Activated naive CD4-positive, alpha-beta T cell treated with anti-CD3 and anti-CD28 coated beads, Interleukin-2, amount 10 ng/mL, durations not matched to agents 7 days and 5 days (primary cell): ENCODE results near the gene EXOSC5.
A peak's percentile ranks its signal among the peaks of the same experiment; 100 is the strongest.
"Not testable (repeated sequence)": the region's sequence is repeated elsewhere in the genome, so short reads cannot be mapped to it uniquely, and the experiment has no call there.

Experiments used
- CTCF ChIA-PET: fragments of 350-600 bp; sonication (Branson Sonifier 250); formaldehyde crosslinking; loops from one replicate; lab custom pipeline; 2021; ENCODE audit warnings: antibody characterized with exemption; lab: Charles Lee
- DNase-seq: peaks from one replicate; pipeline ENCODE4 v3.0.0-alpha.2; 2020
- H3K27ac Mint-ChIP-seq: one replicate; pipeline ENCODE4 v1.8.0; 2021; ENCODE audit warnings: mild to moderate bottlenecking, moderate library complexity, mixed read lengths
- H3K27me3 Mint-ChIP-seq: one replicate; pipeline ENCODE4 v1.8.0; 2021; ENCODE audit warnings: mild to moderate bottlenecking, mixed read lengths
- H3K36me3 Mint-ChIP-seq: one replicate; pipeline ENCODE4 v1.8.0; 2021; ENCODE audit warnings: mixed read lengths
- H3K4me1 Mint-ChIP-seq: one replicate; pipeline ENCODE4 v1.8.0; 2021; ENCODE audit warnings: mixed read lengths
- H3K4me3 Mint-ChIP-seq: one replicate; pipeline ENCODE4 v1.8.0; 2021; ENCODE audit warnings: mild to moderate bottlenecking, moderate library complexity, mixed read lengths
- H3K9me3 Mint-ChIP-seq: one replicate; pipeline ENCODE4 v1.8.0; 2021; ENCODE audit warnings: mixed read lengths

The EXOSC5 gene

DNA sequence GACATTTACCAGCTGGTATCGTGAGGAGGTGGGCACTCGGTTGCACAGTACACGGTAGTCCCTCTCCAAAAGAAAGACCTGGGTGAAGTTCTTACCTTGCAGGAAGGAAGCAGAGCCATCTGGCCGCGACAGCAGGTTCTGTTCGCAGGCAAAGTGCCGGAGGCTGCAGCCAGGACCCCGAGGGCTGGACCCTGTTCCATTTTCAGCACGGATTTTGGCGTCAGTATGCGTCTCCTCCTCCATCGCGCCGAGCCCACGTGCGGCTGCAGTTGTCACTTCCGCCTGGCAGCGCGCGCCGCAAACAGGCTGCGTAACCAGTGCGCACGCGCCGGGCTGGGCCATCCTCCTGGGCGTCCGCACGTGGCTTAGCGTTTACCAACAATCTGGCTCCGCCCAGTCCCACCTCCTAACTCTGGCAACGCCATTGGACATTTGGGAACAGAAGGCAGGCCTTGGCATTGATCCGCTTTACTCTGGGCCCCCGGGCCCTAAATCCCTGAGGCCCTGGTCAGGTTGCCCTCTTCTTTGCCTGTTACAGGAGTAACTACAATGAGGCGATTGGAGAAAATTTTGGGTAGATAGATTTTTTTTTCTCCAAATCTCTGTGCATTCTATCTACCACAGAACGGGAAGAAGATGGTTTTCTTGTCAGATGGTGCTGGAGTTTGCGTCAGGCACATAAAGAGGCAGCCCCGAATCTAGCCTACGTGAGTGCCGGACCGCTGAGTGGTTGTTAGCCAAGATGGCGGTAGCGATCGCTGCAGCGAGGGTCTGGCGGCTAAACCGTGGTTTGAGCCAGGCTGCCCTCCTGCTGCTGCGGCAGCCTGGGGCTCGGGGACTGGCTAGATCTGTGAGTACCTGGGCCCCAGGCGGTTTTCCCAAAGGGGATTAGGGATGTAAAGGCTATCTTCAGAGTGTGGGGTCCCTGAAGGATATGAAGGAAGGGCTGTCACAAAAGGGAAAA lies at the start of gene EXOSC5, which contains the start of gene BCKDHA:
Gene EXOSC5 (minus strand): TSS at position 274 of the 964 bp plus-strand sequence. CDS start 31 bp downstream, at position 243.
Gene BCKDHA (plus strand): TSS at position 733 of the 964 bp plus-strand sequence. CDS start 10 bp downstream, at position 743.
- Mint-ChIP-seq H3K4me1 (peaks cover 40% of the 10 kb centered on the region), H3K27me3 (peaks cover 8% of the 10 kb centered on the region), H3K27ac (peak within 1 kb of the TSS; percentile 100), H3K4me3 (peak within 1 kb of the TSS; percentile 97), H3K36me3 (peaks cover 11% of the 10 kb centered on the region), H3K9me3 (no peaks in the 10 kb centered on the region)
- CTCF ChIA-PET: interaction anchor here (1.0 kb wide), 1 partner anchor 34 kb away, joined by 3 read pairs; no protein-coding TSS in a partner anchor
- DNase-seq: peak; percentile 100

DNA sequence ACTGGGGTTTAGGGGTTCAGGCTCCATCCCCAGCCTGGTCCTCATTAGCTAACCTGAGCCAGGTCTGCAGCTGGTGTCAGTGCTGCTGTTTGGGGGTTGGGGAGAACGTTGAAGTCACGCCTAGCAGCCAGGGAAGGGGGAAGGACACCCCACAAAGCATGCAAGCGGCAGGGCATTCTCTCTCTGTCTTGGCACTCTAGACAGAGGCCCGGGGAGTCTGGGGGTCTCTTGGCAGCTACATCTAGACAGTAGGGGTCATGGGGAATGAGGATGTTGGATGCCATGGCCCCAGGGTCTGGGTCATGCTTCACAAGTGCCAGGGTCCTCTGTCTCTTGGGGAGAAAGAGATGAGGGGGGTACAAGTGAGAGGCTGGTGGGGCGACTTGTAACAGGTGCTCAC lies 48.4 kb upstream of the EXOSC5 start:
- Mint-ChIP-seq H3K9me3 (no peaks in the 10 kb centered on the region), H3K27me3 (peaks cover 53% of the 10 kb centered on the region), H3K36me3 (no peaks in the 10 kb centered on the region), H3K4me3 (no peak overlapping the region), H3K27ac (no peak overlapping the region), H3K4me1 (peaks cover 42% of the 10 kb centered on the region)
- DNase-seq: no peak
- CTCF ChIA-PET: interaction anchor here (6.9 to 7.3 kb wide), 2 partner anchors 92 to 124 kb away, joined by 80 to 107 read pairs; no protein-coding TSS in a partner anchor

DNA sequence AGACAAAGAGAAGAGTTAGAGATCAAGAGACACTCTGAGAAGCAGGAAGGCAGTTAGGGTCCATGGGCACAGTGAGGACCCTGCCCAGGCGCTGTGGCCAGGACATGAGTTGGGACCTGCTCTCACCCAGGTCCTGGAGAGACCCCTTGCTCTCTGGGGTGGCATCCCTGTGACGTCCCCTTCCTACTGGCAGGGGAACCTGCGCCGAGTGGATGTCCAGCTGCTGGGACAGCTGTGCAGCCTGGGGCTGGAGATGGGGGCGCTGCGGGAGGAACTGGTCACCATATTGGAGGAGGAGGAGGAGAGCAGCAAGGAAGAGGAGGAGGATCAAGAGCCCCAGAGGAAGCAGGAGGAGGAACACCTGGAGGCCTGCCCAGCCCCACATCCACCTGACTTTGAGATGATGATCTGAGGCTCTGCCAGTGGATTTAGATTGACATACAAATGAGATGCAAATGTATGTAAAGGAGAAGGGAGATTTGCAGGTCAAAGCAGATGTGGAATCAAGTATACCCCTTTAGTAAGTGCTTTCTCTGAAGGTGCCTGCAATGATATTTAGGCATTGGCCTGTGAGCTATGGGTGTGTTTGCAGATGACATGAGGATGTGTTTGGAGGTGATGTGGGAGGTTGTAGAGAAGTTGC lies 46.8 kb upstream of the EXOSC5 start:
- Mint-ChIP-seq H3K27me3 (peaks cover 43% of the 10 kb centered on the region), H3K4me3 (no peak overlapping the region), H3K36me3 (no peaks in the 10 kb centered on the region), H3K9me3 (no peaks in the 10 kb centered on the region), H3K4me1 (peaks cover 38% of the 10 kb centered on the region), H3K27ac (no peak overlapping the region)
- DNase-seq: no peak
- CTCF ChIA-PET: interaction anchor here (0.9 kb wide), 1 partner anchor 128 kb away, joined by 3 read pairs; no protein-coding TSS in a partner anchor

DNA sequence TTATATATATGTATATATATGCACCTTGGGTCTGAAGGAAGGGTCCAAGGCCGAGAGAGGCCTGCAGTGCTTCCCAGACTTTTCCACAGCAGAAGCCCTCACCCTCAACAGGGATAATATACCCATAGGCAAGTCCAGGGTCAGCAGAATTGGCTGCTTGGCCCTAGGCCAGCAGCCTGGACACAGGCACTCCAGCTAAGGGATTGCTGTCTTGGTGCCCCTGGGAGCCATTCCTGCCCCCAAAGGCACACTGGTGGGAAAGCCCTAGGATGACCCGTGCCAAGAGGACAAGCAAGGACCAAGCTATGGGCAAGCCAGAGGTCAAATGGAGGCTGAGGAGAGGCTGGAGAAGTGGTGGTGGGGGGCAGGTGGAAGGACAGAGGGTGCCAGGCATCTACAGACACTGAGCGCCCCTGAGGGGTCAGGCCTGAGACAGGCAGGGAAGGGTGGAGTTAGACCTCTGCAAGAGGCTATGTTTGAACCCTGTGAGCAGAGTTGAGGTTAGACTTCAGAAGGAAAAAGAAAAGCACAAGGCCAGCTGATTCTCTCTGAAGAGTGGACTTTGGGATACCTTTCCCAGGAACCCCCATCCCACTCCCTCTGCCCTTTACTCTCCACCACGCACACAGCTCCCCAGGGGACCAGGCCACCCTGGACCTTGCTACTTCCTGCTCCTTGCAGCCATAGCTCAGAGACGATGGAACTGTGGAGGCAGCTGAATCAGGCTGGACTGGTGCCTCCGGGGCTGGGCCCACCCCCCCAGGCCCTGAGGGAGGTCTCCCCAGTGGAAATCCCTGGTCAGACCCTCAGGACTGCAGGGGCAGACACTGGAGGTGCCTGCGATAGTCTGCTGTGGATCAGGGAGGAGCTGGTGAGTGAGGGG lies 45.6 kb upstream of the EXOSC5 start, which contains the start of gene ERICH4:
Gene ERICH4 (plus strand): TSS at position 684 of the 883 bp plus-strand sequence. CDS start 14 bp downstream, at position 698.
- DNase-seq: no peak
- H3K36me3 Mint-ChIP-seq: peaks cover 5% of the 10 kb centered on the region
- CTCF ChIA-PET: interaction anchor here (0.9 to 1.4 kb wide), 2 partner anchors 129 to 154 kb away, joined by 3 read pairs; no protein-coding TSS in a partner anchor
- H3K9me3 Mint-ChIP-seq: no peaks in the 10 kb centered on the region
- peaks cover 35% of the 10 kb centered on the region for H3K27me3 Mint-ChIP-seq
- H3K4me3 Mint-ChIP-seq: no peak within 1 kb of the TSS
- H3K27ac Mint-ChIP-seq: peak within 1 kb of the TSS; percentile 58
- peaks cover 32% of the 10 kb centered on the region for H3K4me1 Mint-ChIP-seq

DNA sequence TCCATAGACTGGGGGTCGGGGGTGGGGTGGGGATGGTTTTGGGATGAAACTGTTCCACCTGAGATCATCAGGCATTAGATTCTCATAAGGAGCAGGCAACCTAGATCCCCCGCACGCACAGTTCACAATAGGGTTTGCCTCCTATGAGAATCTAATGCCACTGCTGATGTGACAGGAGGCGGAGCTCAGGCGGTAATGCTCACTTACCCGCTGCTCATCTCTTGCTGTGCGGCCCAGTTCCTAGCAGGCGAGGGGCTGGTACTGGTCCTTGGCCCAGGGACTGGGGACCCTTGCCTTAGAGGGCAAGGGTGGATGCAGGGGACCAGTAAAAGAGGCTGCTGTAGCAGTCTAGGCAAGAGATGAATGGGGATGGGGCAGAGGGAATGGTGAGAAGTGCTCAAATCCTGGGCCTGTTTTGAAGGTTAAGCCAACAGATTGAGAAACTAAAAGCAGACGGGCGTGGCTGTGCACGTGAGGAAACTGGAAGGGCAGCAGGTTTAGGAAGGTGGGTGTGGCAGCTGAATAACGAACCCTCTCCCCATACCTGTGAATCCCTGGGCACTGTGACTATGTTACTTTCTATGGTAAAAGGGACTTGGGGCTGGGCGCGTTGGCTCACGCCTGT lies 44.3 kb upstream of the EXOSC5 start:
- H3K4me1 Mint-ChIP-seq: peaks cover 31% of the 10 kb centered on the region
- no peaks in the 10 kb centered on the region for H3K9me3 Mint-ChIP-seq
- H3K27me3 Mint-ChIP-seq: peaks cover 22% of the 10 kb centered on the region
- CTCF ChIA-PET: no interaction called here
- no peak overlapping the region for H3K27ac Mint-ChIP-seq
- no peak for DNase-seq
- no peak overlapping the region for H3K4me3 Mint-ChIP-seq
- H3K36me3 Mint-ChIP-seq: peaks cover 10% of the 10 kb centered on the region

DNA sequence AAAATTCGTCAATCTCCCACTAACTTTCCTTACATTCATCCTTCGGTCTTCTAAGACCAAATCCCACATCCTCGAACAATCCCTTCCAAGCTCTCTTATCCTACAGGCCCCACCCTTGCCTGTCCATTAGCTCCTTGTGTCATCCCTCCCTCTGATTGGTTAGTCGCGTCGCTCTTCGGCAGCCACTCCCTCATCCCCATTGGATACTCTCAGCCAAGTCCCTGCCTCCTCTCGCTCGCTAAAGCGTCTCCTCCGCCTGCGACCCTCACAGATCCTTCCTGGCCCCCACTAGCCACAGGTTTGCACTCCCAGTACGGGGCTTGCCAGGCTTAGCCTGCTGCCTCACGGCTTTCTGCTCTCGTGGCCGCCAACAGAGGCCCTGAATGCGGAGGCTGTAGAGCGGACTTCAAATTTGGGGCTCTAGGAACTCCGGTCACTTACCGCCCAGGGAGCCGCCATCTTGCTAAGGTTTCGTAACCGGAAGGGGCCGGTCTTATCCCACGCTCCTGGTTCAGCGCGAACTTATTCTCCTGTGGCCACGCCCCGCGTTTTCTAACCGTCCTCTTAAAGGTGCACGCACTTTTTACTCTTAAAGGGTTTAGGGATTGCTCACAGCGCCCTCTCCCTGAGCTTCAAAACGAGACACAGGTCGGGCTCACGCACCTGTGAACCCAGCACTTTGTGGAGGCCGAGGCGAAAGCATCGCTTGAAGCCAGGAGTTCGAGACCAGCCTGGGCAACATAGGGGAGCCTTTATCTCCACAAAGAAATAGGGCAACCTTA lies 42.5 kb upstream of the EXOSC5 start, which contains the start of gene DMAC2:
Gene DMAC2 (minus strand): TSS at position 472 of the 782 bp plus-strand sequence. CDS start 13 bp downstream, at position 459.
- peaks cover 14% of the 10 kb centered on the region for H3K36me3 Mint-ChIP-seq
- H3K27ac Mint-ChIP-seq: no peak within 1 kb of the TSS
- H3K4me3 Mint-ChIP-seq: no peak within 1 kb of the TSS
- peaks cover 14% of the 10 kb centered on the region for H3K27me3 Mint-ChIP-seq
- CTCF ChIA-PET: interaction anchor here (0.7 to 3.3 kb wide), 11 partner anchors 9 to 175 kb away, joined by 3 to 22 read pairs (median 4); partner anchors contain the start of gene CEACAM21
- peaks cover 30% of the 10 kb centered on the region for H3K4me1 Mint-ChIP-seq
- peak; percentile 99 for DNase-seq
- H3K9me3 Mint-ChIP-seq: no peaks in the 10 kb centered on the region

DNA sequence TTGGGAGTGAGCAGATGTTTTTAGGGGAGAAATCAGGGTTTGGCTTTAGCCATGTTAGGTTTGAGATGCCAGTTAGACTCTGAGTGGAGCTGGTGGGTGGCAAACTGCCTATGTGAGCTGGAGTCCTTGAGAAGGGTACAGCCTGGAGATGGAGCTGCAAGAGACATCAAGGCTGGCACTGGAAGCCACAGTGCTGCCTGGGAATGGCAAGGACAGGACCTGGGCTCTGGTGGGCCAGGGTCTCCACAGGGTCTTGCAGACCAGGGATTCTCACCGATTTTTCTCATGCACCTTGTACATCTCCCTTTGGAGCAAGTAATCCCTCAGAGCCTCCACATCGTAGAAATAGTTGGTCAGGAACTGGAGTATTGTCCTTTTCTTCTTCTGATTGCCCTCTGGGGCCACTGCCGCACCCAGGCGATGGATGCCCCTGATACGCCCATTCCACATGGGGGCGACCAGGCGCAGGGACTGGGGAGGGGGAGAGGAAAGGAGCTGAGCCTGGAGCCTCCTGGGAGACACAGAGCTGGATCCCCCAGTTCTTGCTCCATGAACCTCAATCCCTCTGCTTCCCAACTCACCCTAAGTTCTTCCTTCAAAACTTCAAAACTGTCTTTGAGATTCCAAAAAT lies 40.9 kb upstream of the EXOSC5 start:
- CTCF ChIA-PET: interaction anchor here (3.1 to 3.3 kb wide), 2 partner anchors 9 to 11 kb away, joined by 10 to 22 read pairs; no protein-coding TSS in a partner anchor
- no peaks in the 10 kb centered on the region for H3K9me3 Mint-ChIP-seq

DNA sequence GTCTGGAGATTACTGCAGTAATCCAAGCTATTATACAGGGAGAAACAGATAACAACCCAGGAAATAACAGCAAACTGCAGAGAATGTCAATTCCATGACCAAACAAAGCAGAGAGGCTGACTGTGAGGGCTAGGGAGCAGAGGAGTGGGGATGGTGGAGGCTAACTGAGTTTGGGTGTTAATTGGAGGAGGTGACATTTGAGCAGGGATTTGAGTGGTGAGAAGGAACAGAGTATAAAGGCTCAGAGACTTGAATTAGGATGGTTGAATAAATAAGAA lies 39.5 kb upstream of the EXOSC5 start:
- DNase-seq: no peak
- Mint-ChIP-seq H3K4me3 (no peak overlapping the region), H3K27me3 (no peaks in the 10 kb centered on the region), H3K36me3 (peaks cover 29% of the 10 kb centered on the region), H3K4me1 (peaks cover 24% of the 10 kb centered on the region), H3K27ac (peak overlapping the region; percentile 6), H3K9me3 (no peaks in the 10 kb centered on the region)
- CTCF ChIA-PET: interaction anchor here (0.7 to 1.6 kb wide), 3 partner anchors 13 to 134 kb away, joined by 3 to 5 read pairs (median 5); no protein-coding TSS in a partner anchor

More for the DNA sequence above, 40.9 kb upstream of the EXOSC5 start:
- Mint-ChIP-seq H3K36me3 (peaks cover 18% of the 10 kb centered on the region), H3K27me3 (peaks cover under 1% of the 10 kb centered on the region), H3K4me3 (peak overlapping the region; percentile 57), H3K4me1 (peaks cover 24% of the 10 kb centered on the region), H3K27ac (no peak overlapping the region)
- no peak for DNase-seq

DNA sequence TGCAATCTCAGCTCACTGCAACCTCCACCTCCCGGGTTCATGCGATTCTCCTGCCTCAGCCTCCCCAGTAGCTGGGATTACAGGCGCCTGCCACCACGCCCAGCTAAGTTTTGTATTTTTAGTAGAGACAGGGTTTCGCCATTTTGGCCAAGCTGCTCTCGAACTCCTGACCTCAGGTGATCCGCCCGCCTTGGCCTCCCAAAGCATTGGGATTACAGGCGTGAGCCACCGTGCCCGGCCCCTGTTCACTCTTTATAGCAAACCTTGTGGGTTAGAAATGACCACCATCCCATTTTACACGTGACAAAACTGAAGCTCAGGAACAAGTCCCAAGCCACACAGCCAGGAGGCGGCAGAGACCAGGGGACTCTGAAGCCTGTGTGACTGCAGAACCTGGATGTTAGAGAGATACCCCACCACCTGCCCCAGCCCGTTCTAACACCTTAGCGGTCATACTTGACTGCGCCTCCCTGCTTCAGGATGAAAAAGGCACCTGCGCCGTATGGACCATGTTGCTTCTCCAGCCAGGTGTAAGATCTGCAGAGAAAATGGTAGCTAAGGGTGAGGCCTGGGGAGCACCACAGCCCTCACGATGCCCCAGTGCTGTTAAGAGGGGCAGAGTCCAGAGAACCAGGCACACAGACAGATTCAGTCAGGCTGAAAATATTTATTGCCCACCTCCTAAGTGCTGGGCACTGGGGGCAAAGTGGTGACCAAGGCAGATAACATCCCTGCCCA lies 38.9 kb upstream of the EXOSC5 start:
- no peaks in the 10 kb centered on the region for H3K9me3 Mint-ChIP-seq
- peaks cover 21% of the 10 kb centered on the region for H3K4me1 Mint-ChIP-seq
- no peak for DNase-seq
- CTCF ChIA-PET: interaction anchor here (0.7 to 1.6 kb wide), 6 partner anchors 12 to 134 kb away, joined by 3 to 5 read pairs (median 4); no protein-coding TSS in a partner anchor
- no peak overlapping the region for H3K4me3 Mint-ChIP-seq
- H3K27ac Mint-ChIP-seq: no peak overlapping the region
- peaks cover 31% of the 10 kb centered on the region for H3K36me3 Mint-ChIP-seq
- H3K27me3 Mint-ChIP-seq: no peaks in the 10 kb centered on the region

DNA sequence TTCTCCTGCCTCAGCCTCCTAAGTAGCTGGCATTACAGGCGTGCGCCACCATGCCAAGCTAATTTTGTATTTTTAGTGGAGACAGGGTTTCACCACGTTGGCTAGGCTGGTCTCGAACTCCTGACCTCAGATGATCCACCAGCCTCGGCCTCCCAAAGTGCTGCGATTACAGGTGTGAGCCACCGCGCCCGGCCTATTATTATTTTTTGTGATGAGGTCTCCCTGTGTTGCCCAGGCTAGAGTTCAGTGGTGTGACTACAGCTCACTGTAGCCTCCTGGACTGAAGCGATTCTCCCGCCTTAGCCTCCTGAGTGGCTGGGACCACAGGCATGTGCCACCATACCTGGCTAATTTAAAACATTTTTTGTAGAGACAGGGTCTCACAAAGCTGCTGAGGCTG lies 38.2 kb upstream of the EXOSC5 start:
- not testable (repeated sequence) for H3K9me3 Mint-ChIP-seq, H3K27me3 Mint-ChIP-seq, H3K27ac Mint-ChIP-seq, H3K4me3 Mint-ChIP-seq, DNase-seq
- CTCF ChIA-PET: interaction anchor here (0.9 to 1.6 kb wide), 4 partner anchors 13 to 101 kb away, joined by 3 to 5 read pairs (median 4); no protein-coding TSS in a partner anchor
- peaks cover 14% of the 10 kb centered on the region for H3K4me1 Mint-ChIP-seq
- peaks cover 33% of the 10 kb centered on the region for H3K36me3 Mint-ChIP-seq

DNA sequence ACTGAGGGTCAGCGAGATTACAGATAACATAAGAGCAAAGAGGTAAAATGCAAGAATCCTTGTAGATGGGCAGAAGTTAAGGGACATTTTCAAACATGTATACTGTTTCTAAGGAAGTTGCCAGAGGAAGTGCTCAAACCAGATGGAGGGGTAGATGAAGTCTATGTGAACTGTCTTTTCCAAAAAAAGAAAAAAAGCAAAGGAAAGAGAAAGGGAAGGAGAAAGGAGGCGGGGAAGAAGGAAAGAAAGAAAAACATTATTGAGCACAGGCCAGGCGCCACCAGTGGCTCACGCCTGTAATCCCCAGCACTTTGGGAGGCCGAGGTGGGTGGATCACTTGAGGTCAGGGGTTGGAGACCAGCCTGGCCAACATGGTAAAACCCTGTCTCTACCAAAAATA lies 37.3 kb upstream of the EXOSC5 start:
- CTCF ChIA-PET: no interaction called here
- peaks cover 33% of the 10 kb centered on the region for H3K36me3 Mint-ChIP-seq
- H3K27me3 Mint-ChIP-seq: no peaks in the 10 kb centered on the region
- DNase-seq: no peak
- H3K4me1 Mint-ChIP-seq: peaks cover 13% of the 10 kb centered on the region
- no peak overlapping the region for H3K4me3 Mint-ChIP-seq
- peak overlapping the region; percentile 12 for H3K27ac Mint-ChIP-seq
- H3K9me3 Mint-ChIP-seq: no peaks in the 10 kb centered on the region
